D341Med (cell line): Measurements from ENCODE around the gene QSOX1.

Source experiments
- DNase-seq: peaks from one replicate; pipeline ENCODE4 v3.0.0; 2012; ENCODE audit warnings: low spot score

The QSOX1 gene

GRCh38 chr1:180151508-180151907 is 3.2 kb upstream of the QSOX1 start:
- no peak for DNase-seq

GRCh38 chr1:180152588-180152987 is 2.1 kb upstream of the QSOX1 start:
- DNase-seq, result no peak

GRCh38 chr1:180153032-180153431 is 1.6 kb upstream of the QSOX1 start:
- no peak for DNase-seq

- peak; percentile 58 for DNase-seq
Observed at GRCh38 chr1:180154003-180154324, 705 bp upstream of the QSOX1 start.

- DNase-seq, result no peak
Observed at GRCh38 chr1:180155182-180155682, 563 bp downstream of the QSOX1 start.

GRCh38 chr1:180156201-180156600 is 1.5 kb downstream of the QSOX1 start:
- no peak for DNase-seq

GRCh38 chr1:180156631-180157091 is 2.0 kb downstream of the QSOX1 start:
- DNase-seq, result no peak

GRCh38 chr1:180157108-180157507 is 2.4 kb downstream of the QSOX1 start:
- no peak for DNase-seq

- DNase-seq, result no peak
Observed at GRCh38 chr1:180157576-180158057, 2.9 kb downstream of the QSOX1 start.

GRCh38 chr1:180158149-180159147 is 3.8 kb downstream of the QSOX1 start:
- DNase-seq, result no peak

- no peak for DNase-seq
Observed at GRCh38 chr1:180160357-180160756, 5.7 kb downstream of the QSOX1 start.

GRCh38 chr1:180163041-180163440 is 8.4 kb downstream of the QSOX1 start:
- no peak for DNase-seq

- DNase-seq, result no peak
Observed at GRCh38 chr1:180165096-180165495, 10.4 kb downstream of the QSOX1 start.

GRCh38 chr1:180165509-180166435 is 11.1 kb downstream of the QSOX1 start:
- DNase-seq, result no peak

- DNase-seq, result no peak
Observed at GRCh38 chr1:180166436-180166800, 11.7 kb downstream of the QSOX1 start.

GRCh38 chr1:180167021-180167701 is 12.5 kb downstream of the QSOX1 start:
- DNase-seq, result no peak

- DNase-seq, result no peak
Observed at GRCh38 chr1:180167721-180168467, 13.2 kb downstream of the QSOX1 start.

GRCh38 chr1:180168786-180169639 is 14.3 kb downstream of the QSOX1 start:
- peak; percentile 83 for DNase-seq

GRCh38 chr1:180169640-180170195 is 15.0 kb downstream of the QSOX1 start:
- DNase-seq, result no peak
